HCT116 (cell line): Measurements from ENCODE around the gene EP400. TPM values are rescaled to one million over a fixed set of nuclear protein-coding genes. Genes with fewer than 3 reads are reported as not detected.

Experiments used
- ATAC-seq: fragments of 200-7000 bp; cut with Tn5 transposase; 2 replicates; pipeline ENCODE4 v1.9.1; 2020; ENCODE audit warnings: mild to moderate bottlenecking, moderate library complexity
- BruUV-seq: library from RNA; stranded (reverse); fragments of 400-500 nt; replicated peaks from 2 replicates; lab custom pipeline; 2021; lab: Mats Ljungman, UMichigan
- CTCF ChIA-PET: fragments of 300-600 bp; sonication (Branson Sonifier 250); formaldehyde crosslinking; loops from one replicate; lab custom pipeline; 2021; ENCODE audit warnings: antibody characterized with exemption; lab: Charles Lee
- POLR2A ChIA-PET: fragments of 300-600, 350-600 bp; sonication (Branson Sonifier 250); formaldehyde crosslinking; loops from one replicate; lab custom pipeline; 2021; ENCODE audit warnings: antibody characterized with exemption; lab: Charles Lee
- RAD21 ChIA-PET, 2 experiments: fragments of 300-600 bp; sonication (Branson Sonifier 250); formaldehyde crosslinking; loops; one replicate each; lab custom pipeline; 2023; ENCODE audit warnings: low total read pairs in 2 of 2; ENCODE audit not compliant: uncharacterized antibody in 2 of 2, unreplicated experiment in 2 of 2, low non-redundant PET in 1 of 2; lab: Charles Lee
- DNase-seq: peaks from one replicate; pipeline ENCODE4 v3.0.0-alpha.2; 2010; ENCODE audit warnings: low read depth, low spot score
- H2AFZ ChIP-seq: fragments of 200-600 bp; shearing (Covaris generic), sonication (generic); 2 replicates; pipeline ENCODE4 v1.6.1; 2017; ENCODE audit warnings: low read depth, mixed run types, mixed read lengths, antibody characterized with exemption, low read length; ENCODE audit not compliant: poor library complexity, severe bottlenecking
- H3K27ac ChIP-seq: 2 replicates; pipeline ENCODE4 v1.5.1; 2012; ENCODE audit warnings: low read depth, low read length
- H3K27me3 ChIP-seq: fragments of 200-600 bp; sonication (generic); 2 replicates; pipeline ENCODE4 v1.6.1; 2016; ENCODE audit warnings: mixed run types, low read length, mixed read lengths; ENCODE audit not compliant: insufficient read depth
- H3K36me3 ChIP-seq, 2 experiments: fragments of 200-500 bp in 1 of 2; fragments of 200-600 bp in 1 of 2; sonication (Bioruptor generic) in 1 of 2; sonication (generic) in 1 of 2; 2 replicates each; pipeline versions ENCODE4 v1.5.1 to v1.6.1; 2014 to 2016; ENCODE audit warnings: low read length in 2 of 2, inconsistent platforms in 1 of 2, mixed read lengths in 1 of 2, mixed run types in 1 of 2; ENCODE audit not compliant: insufficient read depth in 2 of 2, control insufficient read depth in 1 of 2
- H3K4me1 ChIP-seq, 2 experiments: fragments of 200-600 bp in 1 of 2; sonication (generic) in 1 of 2; 2 replicates each; pipeline versions ENCODE4 v1.5.1 to v1.6.1; 2012 to 2017; ENCODE audit warnings: low read length in 2 of 2, inconsistent platforms in 1 of 2, mild to moderate bottlenecking in 1 of 2, mixed read lengths in 1 of 2, mixed run types in 1 of 2, moderate library complexity in 1 of 2; ENCODE audit not compliant: insufficient read depth in 2 of 2, control insufficient read depth in 1 of 2
- H3K4me2 ChIP-seq: fragments of 200-600 bp; sonication (generic); 2 replicates; pipeline ENCODE4 v1.6.1; 2017; ENCODE audit warnings: mixed run types, low read length, mixed read lengths
- H3K4me3 ChIP-seq, 2 experiments: fragments of 200-600 bp in 1 of 2; sonication (generic) in 1 of 2; replicated peaks in 1 of 2; 2 replicates each; pipeline ENCODE4 v1.5.1; 2011 to 2016; ENCODE audit warnings: low read length in 2 of 2, control low read depth in 1 of 2, low read depth in 1 of 2, mild to moderate bottlenecking in 1 of 2, mixed read lengths in 1 of 2, mixed run types in 1 of 2
- H3K79me2 ChIP-seq: fragments of 200-600 bp; sonication (generic); 2 replicates; pipeline ENCODE4 v1.6.1; 2017; ENCODE audit warnings: mild to moderate bottlenecking, mixed run types, low read length, moderate library complexity, mixed read lengths; ENCODE audit not compliant: insufficient read depth
- H3K9ac ChIP-seq: fragments of 200-600 bp; sonication (generic); 2 replicates; pipeline ENCODE4 v1.6.1; 2016; ENCODE audit warnings: low read length, mixed read lengths
- H3K9me2 ChIP-seq: fragments of 200-600 bp; sonication (generic), shearing (Covaris generic); 2 replicates; pipeline ENCODE4 v1.6.1; 2017; ENCODE audit warnings: mixed run types, mild to moderate bottlenecking, moderate library complexity; ENCODE audit not compliant: insufficient read depth
- H3K9me3 ChIP-seq, 2 experiments: fragments of 200-500 bp in 1 of 2; fragments of 200-600 bp in 1 of 2; sonication (Bioruptor generic) in 1 of 2; sonication (generic) in 1 of 2; 2 replicates each; pipeline ENCODE4 v1.6.1; 2014 to 2017; ENCODE audit warnings: low read length in 2 of 2, mixed read lengths in 2 of 2, inconsistent platforms in 1 of 2, low read depth in 1 of 2, mild to moderate bottlenecking in 1 of 2, mixed run types in 1 of 2, moderate library complexity in 1 of 2; ENCODE audit not compliant: control insufficient read depth in 1 of 2, insufficient read depth in 1 of 2
- H4K20me1 ChIP-seq: fragments of 200-600 bp; sonication (generic), shearing (Covaris generic); 2 replicates; pipeline ENCODE4 v1.6.1; 2017; ENCODE audit warnings: mixed run types, mild to moderate bottlenecking, moderate library complexity; ENCODE audit not compliant: insufficient read depth
- ATF3 ChIP-seq: IDR thresholded peaks from 2 replicates; pipeline ENCODE4 v1.6.1; 2012
- CBX3 ChIP-seq: IDR thresholded peaks from 2 replicates; pipeline ENCODE4 v1.6.1; 2012; ENCODE audit warnings: low read depth
- CEBPB ChIP-seq: IDR thresholded peaks from 2 replicates; pipeline ENCODE4 v1.6.1; 2012; ENCODE audit warnings: low read depth
- EGR1 ChIP-seq: IDR thresholded peaks from 2 replicates; pipeline ENCODE4 v1.6.1; 2012; ENCODE audit warnings: low read depth
- ELF1 ChIP-seq: IDR thresholded peaks from 2 replicates; pipeline ENCODE4 v1.6.1; 2012; ENCODE audit warnings: low read depth, borderline replicate concordance
- EZH2 ChIP-seq: fragments of 200-600 bp; sonication (generic); IDR thresholded peaks from 2 replicates; pipeline ENCODE4 v1.6.1; 2017; ENCODE audit warnings: antibody characterized with exemption, mixed run types
- EZH2phosphoT487 ChIP-seq: fragments of 200-600 bp; IDR thresholded peaks from 2 replicates; pipeline ENCODE4 v1.6.1; 2018; ENCODE audit warnings: antibody characterized with exemption, borderline replicate concordance
- FOSL1 ChIP-seq: IDR thresholded peaks from 2 replicates; pipeline ENCODE4 v1.6.1; 2012; ENCODE audit warnings: low read depth
- JUND ChIP-seq: IDR thresholded peaks from 2 replicates; pipeline ENCODE4 v1.6.1; 2012
- MAX ChIP-seq: IDR thresholded peaks from 2 replicates; pipeline ENCODE4 v1.6.1; 2012
- POLR2A ChIP-seq: IDR thresholded peaks from 2 replicates; pipeline ENCODE4 v1.7.0; 2011; ENCODE audit warnings: borderline replicate concordance; ENCODE audit not compliant: insufficient read depth, insufficient read length; ENCODE audit errors: extremely low read depth
- RAD21 ChIP-seq: IDR thresholded peaks from 2 replicates; pipeline ENCODE4 v1.6.1; 2012; ENCODE audit warnings: low read depth, mild to moderate bottlenecking
- REST ChIP-seq: IDR thresholded peaks from 2 replicates; pipeline ENCODE4 v1.6.1; 2012; ENCODE audit warnings: low read depth
- SIN3A ChIP-seq: IDR thresholded peaks from 2 replicates; pipeline ENCODE4 v1.6.1; 2012; ENCODE audit warnings: low read depth
- SP1 ChIP-seq: IDR thresholded peaks from 2 replicates; pipeline ENCODE4 v1.6.1; 2012; ENCODE audit warnings: low read depth
- SRF ChIP-seq: IDR thresholded peaks from 2 replicates; pipeline ENCODE4 v1.6.1; 2012; ENCODE audit warnings: low read depth
- TCF7L2 ChIP-seq: IDR thresholded peaks from 2 replicates; pipeline ENCODE4 v1.7.0; 2011; ENCODE audit warnings: borderline replicate concordance, inconsistent platforms; ENCODE audit not compliant: insufficient read depth, insufficient read length; ENCODE audit errors: extremely low read depth
- YY1 ChIP-seq: IDR thresholded peaks from 2 replicates; pipeline ENCODE4 v1.6.1; 2011; ENCODE audit warnings: low read length, low read depth, moderate library complexity, mild to moderate bottlenecking; ENCODE audit not compliant: insufficient replicate concordance; ENCODE audit errors: extremely low read depth
- ZBTB33 ChIP-seq: IDR thresholded peaks from 2 replicates; pipeline ENCODE4 v1.6.1; 2011; ENCODE audit warnings: mild to moderate bottlenecking, low read length, moderate library complexity; ENCODE audit not compliant: insufficient replicate concordance; ENCODE audit errors: extremely low read depth
- ZFX ChIP-seq: fragments of 450-650 bp; IDR thresholded peaks from 2 replicates; pipeline ENCODE4 v1.6.1; 2017
- intact Hi-C: fragments of 100-400 bp; cut with micrococcal nuclease; formaldehyde crosslinking; loops from 2 replicates; pipeline ENCODE4 v1.10.0; 2022
- total RNA-seq: library from RNA; stranded (reverse); gene quantifications from one replicate; pipeline ENCODE4 v1.2.1, GENCODE V29; 2021; ENCODE audit not compliant: unreplicated experiment

EP400 gene
- total RNA-seq, 1 experiment from 2014 or later: 54.5 TPM

- Histone ChIP-seq H3K4me2 (no peak overlapping the region), H3K9ac (no peak overlapping the region), H2AFZ (no peak overlapping the region), H3K27me3 (no peaks in the 10 kb centered on the region), H3K36me3 (peaks cover 25 to 27% of the 10 kb centered on the region in 2 experiments; a peak in 3 of 4 replicates), H3K9me3 (no peaks in the 10 kb centered on the region), H3K4me1 (no peaks in the 10 kb centered on the region), H3K79me2 (peaks cover 20% of the 10 kb centered on the region), H3K4me3 (no peak overlapping the region), H3K27ac (no peak overlapping the region), H4K20me1 (no peaks in the 10 kb centered on the region), H3K9me2 (no peaks in the 10 kb centered on the region)
- no peak for TF ChIP-seq MAX
- TF ChIP-seq JUND: no peak
- TF ChIP-seq TCF7L2: no peak
- no peak for TF ChIP-seq SIN3A
- no peak for TF ChIP-seq ZFX
- TF ChIP-seq RAD21: no peak
- TF ChIP-seq SP1: no peak
- TF ChIP-seq SRF: no peak
- TF ChIP-seq EZH2phosphoT487: no peak
- no peak for TF ChIP-seq REST
- no peak for TF ChIP-seq YY1
- TF ChIP-seq ZBTB33: no peak
- no peak for TF ChIP-seq CBX3
- no peak for TF ChIP-seq FOSL1
- no peak for TF ChIP-seq EZH2
- TF ChIP-seq POLR2A: no peak
- no peak for TF ChIP-seq ELF1
- no peak for TF ChIP-seq EGR1
- TF ChIP-seq ATF3: no peak
- no peak for TF ChIP-seq CEBPB
- DNase-seq: no peak
- BruUV-seq: no TSS peak
- intact Hi-C loops: loop anchor here (5.0 kb wide), 1 partner anchor 1071 kb away; no protein-coding TSS in a partner anchor
- RAD21 ChIA-PET: no interaction called here
- no peak for ATAC-seq
- CTCF ChIA-PET: interaction anchor here (1.0 kb wide), 1 partner anchor 147 kb away, joined by 3 read pairs; no protein-coding TSS in a partner anchor
- POLR2A ChIA-PET: no interaction called here
Measured at GRCh38 chr12:131983554-131983953, 33.8 kb downstream of the EP400 start.
